Vagina (tissue), 2 donors: ENCODE measurements around the gene PYGM.

Source experiments
- CTCF ChIP-seq, 3 experiments: fragments of 450-650 bp in 2 of 3; fragments of 200-600 bp in 1 of 3; sonication (generic) in 1 of 3; IDR thresholded peaks; one replicate each; pipeline ENCODE4 v1.5.1; 2017 to 2019; ENCODE audit warnings: antibody characterized with exemption in 3 of 3, mild to moderate bottlenecking in 2 of 3, moderate library complexity in 2 of 3
- POLR2A ChIP-seq, 2 donors: fragments of 450-650 bp; IDR thresholded peaks; one replicate each; pipeline ENCODE4 v1.6.1; 2017; ENCODE audit warnings: antibody characterized with exemption in 2 of 2, mild to moderate bottlenecking in 2 of 2, moderate library complexity in 2 of 2

- TF ChIP-seq CTCF (IDR thresholded peaks at IDR 0.05), result no peak
- TF ChIP-seq POLR2A (IDR thresholded peaks at IDR 0.05), result no peak
These were observed 18.4 kb upstream of the PYGM start for GRCh38 chr11:64778223-64778472.
